ENCODE data around the gene TNPO2. TPM values are rescaled to one million over a fixed set of nuclear protein-coding genes. Genes with fewer than 3 reads are reported as not detected.

Gene TNPO2
- total and polyA plus RNA-seq, 2 of the 13 experiments (the other 11 are each of a cell fraction or from before 2014, with no cell fraction given), result 31.7 to 61.0 TPM

- TF ChIP-seq ARNT (IDR thresholded peaks at IDR 0.05), result no peak
- no peak for TF ChIP-seq NONO (IDR thresholded peaks at IDR 0.05)
- peak; percentile 92 for TF ChIP-seq NONO (CRISPR knock-in tag; conservative IDR thresholded peaks at IDR 0.05)
- no peak for TF ChIP-seq ZNF160 (CRISPR knock-in tag; IDR thresholded peaks at IDR 0.05)
- TF ChIP-seq ZBTB25 (CRISPR knock-in tag; IDR thresholded peaks at IDR 0.05), result peak; percentile 48; the same call in 1 of the 2 replicates
- TF ChIP-seq GABPB1 (CRISPR knock-in tag; IDR thresholded peaks at IDR 0.05), result peak; percentile 63; the same call in 1 of the 2 replicates
- TF ChIP-seq ZNF777 (CRISPR knock-in tag; IDR thresholded peaks at IDR 0.05), result peak; percentile 57
- TF ChIP-seq ATAD3A (CRISPR knock-in tag; IDR thresholded peaks at IDR 0.05), result no peak
- TF ChIP-seq ZNF784 (CRISPR knock-in tag; IDR thresholded peaks at IDR 0.05; ENCODE audit: borderline replicate concordance), result 0 out of 2 replicates have a peak, but pooled peaks have one; percentile 38
- no peak for TF ChIP-seq REST (IDR thresholded peaks at IDR 0.05; ENCODE audit: borderline replicate concordance in 1 of 2, low read depth in 1 of 2, low read length in 2 of 2)
- TF ChIP-seq HNF4G (IDR thresholded peaks at IDR 0.05; ENCODE audit: borderline replicate concordance, low read depth, low read length), result no peak
- 0 out of 2 replicates have a peak, but pooled peaks have one; percentile 72 for TF ChIP-seq HNF4G (CRISPR knock-in tag; IDR thresholded peaks at IDR 0.05; ENCODE audit: borderline replicate concordance, low read depth)
- TF ChIP-seq THAP9 (CRISPR knock-in tag; IDR thresholded peaks at IDR 0.05; ENCODE audit: borderline replicate concordance), result peak; percentile 60; the same call in 1 of the 2 replicates
- no peak for TF ChIP-seq DNMT3B (CRISPR knock-in tag; conservative IDR thresholded peaks at IDR 0.05)
- no peak for TF ChIP-seq ISL2 (CRISPR knock-in tag; IDR thresholded peaks at IDR 0.05)
- TF ChIP-seq TBL1XR1 (IDR thresholded peaks at IDR 0.05; ENCODE audit: borderline replicate concordance, low read length, partially characterized antibody), result no peak
- no peak for TF ChIP-seq NPAS2 (CRISPR knock-in tag; IDR thresholded peaks at IDR 0.05; ENCODE audit: borderline replicate concordance)
- TF ChIP-seq ZNF547 (CRISPR knock-in tag; IDR thresholded peaks at IDR 0.05), result no peak; the same call in 1 of the 2 replicates
- TF ChIP-seq BCL3 (CRISPR knock-in tag; IDR thresholded peaks at IDR 0.05), result no peak
These were observed 42.4 kb upstream of the TNPO2 start (continued) for GRCh38 chr19:12766051-12766521.
